H1 (cell line): ENCODE results near the gene PPY. TPM values are rescaled to one million over a fixed set of nuclear protein-coding genes. Genes with fewer than 3 reads are reported as not detected.

Experiments
- CHD7 ChIP-seq: fragments of 300-600 bp; sonication (generic); IDR thresholded peaks from 2 replicates; pipeline ENCODE4 v1.7.1; 2012; ENCODE audit warnings: low read length, moderate library complexity, mild to moderate bottlenecking, inconsistent platforms; ENCODE audit not compliant: insufficient replicate concordance
- FOSL1 ChIP-seq: IDR thresholded peaks from 2 replicates; pipeline ENCODE4 v1.6.1; 2011; ENCODE audit warnings: mild to moderate bottlenecking, low read depth, low read length, moderate library complexity; ENCODE audit not compliant: insufficient read depth
- RBBP5 ChIP-seq: IDR thresholded peaks from 2 replicates; pipeline ENCODE4 v1.7.1; 2012; ENCODE audit warnings: low read depth, mild to moderate bottlenecking, inconsistent platforms, low read length, moderate library complexity, borderline replicate concordance
- RXRA ChIP-seq: IDR thresholded peaks from 2 replicates; pipeline ENCODE4 v1.6.1; 2011; ENCODE audit warnings: low read depth, mild to moderate bottlenecking, low read length, moderate library complexity; ENCODE audit not compliant: insufficient read depth
- polyA plus RNA-seq, 7 experiments: library from polyadenylated mRNA; depleted of rRNA in 3 of 7; stranded (reverse) in 5 of 7; unstranded in 2 of 7; fragments of >200 nt in 5 of 7; fragments of 200-250 nt in 2 of 7; gene quantifications; 1 replicate in 5 of 7; 2 replicates in 1 of 7; 4 replicates in 1 of 7; pipeline versions ENCODE4 v1.2.1 to v1.2.3, GENCODE V29; 2011 to 2013; ENCODE audit warnings: missing spikeins in 2 of 7, mixed read lengths in 2 of 7
- total RNA-seq: library from RNA; stranded (reverse); fragmentation: NEBNext Ultra II Directional; extraction: Animal tissue kit (Norgen Biotek cat#: 25700); gene quantifications from 2 replicates; pipeline ENCODE4 v1.2.1, GENCODE V29; 2021
- TF ChIP-seq, protein P1 (sequence below): IDR thresholded peaks from 2 replicates; pipeline ENCODE4 v1.6.1; 2011; ENCODE audit warnings: low read depth, mild to moderate bottlenecking, low read length; ENCODE audit not compliant: insufficient read depth

Gene PPY
- total and polyA plus RNA-seq, 2 of the 8 experiments (the other 6 are each of a cell fraction or from before 2014, with no cell fraction given) = 0.26 TPM; not detected in 1

DNA sequence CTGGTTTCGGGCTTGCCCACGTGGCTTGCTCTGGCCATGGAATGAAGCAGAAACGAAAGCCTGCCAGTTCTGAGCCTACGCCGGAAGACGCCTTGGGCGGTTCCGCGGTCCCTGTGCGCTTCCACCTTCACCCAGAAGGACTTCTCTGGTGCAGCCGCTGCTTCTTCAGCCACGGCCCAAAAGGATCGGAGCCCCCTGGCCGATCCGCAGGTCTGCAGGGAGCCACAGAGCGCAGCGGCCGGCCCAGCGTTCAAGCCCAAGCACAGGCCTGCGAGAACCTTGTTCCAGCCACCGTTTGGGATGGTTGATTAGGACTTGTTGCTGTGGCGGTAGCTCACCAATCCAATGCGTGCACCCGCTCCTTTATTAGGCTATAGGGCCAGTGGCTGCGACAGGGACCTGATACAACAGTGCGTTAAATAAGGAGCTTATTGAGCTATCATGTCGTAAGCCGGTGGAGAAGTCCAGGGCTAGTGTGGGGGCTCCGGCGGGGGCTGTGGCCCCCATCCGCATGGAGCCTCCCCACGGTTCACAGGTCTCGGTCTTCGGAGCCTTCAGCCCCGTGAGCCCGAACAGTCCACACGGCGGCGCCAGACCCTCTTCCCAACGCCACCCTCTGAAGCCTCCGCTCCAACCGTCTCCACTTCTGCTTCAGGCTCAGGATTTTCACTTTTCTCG lies 24.8 kb downstream of the PPY start (continued):
- TF ChIP-seq CHD7 (no peak), RBBP5 (peak; percentile 42; the same call in 1 of the 2 replicates), RXRA (no peak), FOSL1 (no peak)
- TF ChIP-seq, protein P1, sequence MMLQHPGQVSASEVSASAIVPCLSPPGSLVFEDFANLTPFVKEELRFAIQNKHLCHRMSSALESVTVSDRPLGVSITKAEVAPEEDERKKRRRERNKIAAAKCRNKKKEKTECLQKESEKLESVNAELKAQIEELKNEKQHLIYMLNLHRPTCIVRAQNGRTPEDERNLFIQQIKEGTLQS = no peak
